HFF-Myc (cell line): ENCODE measurements around the gene SERPINA1.

Experiments
- DNase-seq: peaks from one replicate; pipeline ENCODE4 v3.0.0-alpha.2; 2011; ENCODE audit warnings: low read depth; ENCODE audit errors: extremely low read depth
- H3K4me3 ChIP-seq: replicated peaks from 2 replicates; pipeline ENCODE4 v1.5.1; 2011; ENCODE audit warnings: low read depth, mild to moderate bottlenecking, control low read depth, low read length
- TF ChIP-seq, protein P1 (sequence below): IDR thresholded peaks from 2 replicates; pipeline ENCODE4 v1.5.1; 2012; ENCODE audit warnings: mild to moderate bottlenecking, low read depth, low read length, control low read depth; ENCODE audit errors: missing control alignments

The SERPINA1 gene

DNA sequence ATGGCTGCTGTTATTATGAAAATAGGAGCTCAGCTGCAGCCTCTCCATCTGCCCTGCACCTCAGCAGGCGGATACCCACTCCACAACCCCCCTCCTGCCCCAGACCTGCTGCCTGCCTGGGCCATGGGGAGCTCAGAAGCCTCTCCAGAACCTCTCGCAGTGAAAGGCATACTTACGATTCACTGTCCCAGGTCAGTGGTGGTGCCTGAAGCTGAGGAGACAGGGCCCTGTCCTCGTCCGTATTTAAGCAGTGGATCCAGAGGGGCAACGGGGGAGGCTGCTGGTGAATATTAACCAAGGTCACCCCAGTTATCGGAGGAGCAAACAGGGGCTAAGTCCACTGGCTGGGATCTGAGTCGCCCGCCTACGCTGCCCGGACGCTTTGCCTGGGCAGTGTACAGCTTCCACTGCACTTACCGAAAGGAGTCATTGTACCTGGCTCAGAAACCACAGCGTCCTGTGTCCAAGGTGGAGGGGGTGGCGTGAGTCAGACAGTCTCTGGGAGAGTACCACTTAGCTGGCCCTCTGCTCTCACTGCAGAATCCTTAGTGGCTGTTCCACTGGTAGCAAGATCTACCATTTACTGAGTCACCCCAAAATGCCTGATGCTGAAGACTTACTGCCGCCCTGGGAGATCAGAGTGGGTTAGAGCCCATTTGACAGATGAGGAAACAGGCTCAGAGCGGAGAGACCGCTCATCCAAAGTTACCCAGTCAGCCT, at the start of gene SERPINA1:
TSS of gene SERPINA1 (minus strand) at position 219 of the 720 bp plus-strand sequence. CDS start 5,365 bp downstream, outside the sequence.
- TF ChIP-seq, protein P1, sequence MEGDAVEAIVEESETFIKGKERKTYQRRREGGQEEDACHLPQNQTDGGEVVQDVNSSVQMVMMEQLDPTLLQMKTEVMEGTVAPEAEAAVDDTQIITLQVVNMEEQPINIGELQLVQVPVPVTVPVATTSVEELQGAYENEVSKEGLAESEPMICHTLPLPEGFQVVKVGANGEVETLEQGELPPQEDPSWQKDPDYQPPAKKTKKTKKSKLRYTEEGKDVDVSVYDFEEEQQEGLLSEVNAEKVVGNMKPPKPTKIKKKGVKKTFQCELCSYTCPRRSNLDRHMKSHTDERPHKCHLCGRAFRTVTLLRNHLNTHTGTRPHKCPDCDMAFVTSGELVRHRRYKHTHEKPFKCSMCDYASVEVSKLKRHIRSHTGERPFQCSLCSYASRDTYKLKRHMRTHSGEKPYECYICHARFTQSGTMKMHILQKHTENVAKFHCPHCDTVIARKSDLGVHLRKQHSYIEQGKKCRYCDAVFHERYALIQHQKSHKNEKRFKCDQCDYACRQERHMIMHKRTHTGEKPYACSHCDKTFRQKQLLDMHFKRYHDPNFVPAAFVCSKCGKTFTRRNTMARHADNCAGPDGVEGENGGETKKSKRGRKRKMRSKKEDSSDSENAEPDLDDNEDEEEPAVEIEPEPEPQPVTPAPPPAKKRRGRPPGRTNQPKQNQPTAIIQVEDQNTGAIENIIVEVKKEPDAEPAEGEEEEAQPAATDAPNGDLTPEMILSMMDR, result no peak
- no peak for DNase-seq
- H3K4me3 ChIP-seq, result no peak within 1 kb of the TSS

DNA sequence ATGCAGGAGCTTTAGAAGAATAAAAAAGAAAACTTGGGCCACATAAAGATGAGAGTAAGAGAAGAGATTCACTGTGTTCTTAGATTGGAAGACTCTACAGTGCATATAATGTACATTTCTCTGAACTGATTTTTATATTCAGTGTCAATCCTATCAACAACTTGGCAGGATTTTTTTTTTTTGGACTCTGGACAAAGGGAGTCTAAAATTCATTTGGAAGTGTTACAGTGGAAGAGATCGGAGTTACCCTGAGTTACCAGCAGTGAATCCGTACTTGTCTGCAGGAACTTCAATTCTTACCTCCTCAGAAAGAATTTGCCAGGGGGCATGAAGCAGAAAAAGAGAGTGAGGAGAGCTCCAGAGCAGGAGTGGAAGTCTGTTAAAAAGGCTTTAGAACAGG, 40.2 kb upstream of the SERPINA1 start:
- DNase-seq, result no peak
- TF ChIP-seq, protein P1, result no peak
- no peak overlapping the region for H3K4me3 ChIP-seq

DNA sequence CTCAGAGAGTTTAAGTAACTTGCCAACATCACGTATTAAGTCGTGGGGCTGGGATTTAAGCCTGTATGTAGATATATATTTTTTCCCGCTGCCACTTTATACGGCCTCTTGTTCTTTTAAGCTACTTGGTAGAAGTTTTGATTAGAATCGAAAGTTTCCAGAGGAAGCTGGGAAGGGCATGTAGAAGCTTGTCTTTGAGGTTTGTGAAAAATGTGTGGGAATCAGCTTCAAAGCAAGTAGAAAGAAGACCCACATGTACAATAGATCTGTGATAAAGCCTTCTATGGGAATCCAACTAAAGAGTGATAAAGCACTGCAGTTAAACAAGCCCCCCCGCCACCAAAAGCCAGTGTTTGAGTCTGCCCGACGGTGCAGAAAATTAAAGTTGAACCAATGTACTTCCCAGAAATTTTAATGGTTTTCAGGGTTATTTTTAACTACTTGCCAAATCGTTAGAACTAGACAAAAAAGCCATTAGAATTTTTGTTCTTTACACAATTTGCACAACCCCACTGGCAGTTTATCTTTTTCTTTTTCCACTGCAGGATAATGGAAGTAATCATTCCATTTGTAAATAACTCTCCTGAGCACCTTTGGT, 38.7 kb upstream of the SERPINA1 start:
- no peak overlapping the region for H3K4me3 ChIP-seq

DNA sequence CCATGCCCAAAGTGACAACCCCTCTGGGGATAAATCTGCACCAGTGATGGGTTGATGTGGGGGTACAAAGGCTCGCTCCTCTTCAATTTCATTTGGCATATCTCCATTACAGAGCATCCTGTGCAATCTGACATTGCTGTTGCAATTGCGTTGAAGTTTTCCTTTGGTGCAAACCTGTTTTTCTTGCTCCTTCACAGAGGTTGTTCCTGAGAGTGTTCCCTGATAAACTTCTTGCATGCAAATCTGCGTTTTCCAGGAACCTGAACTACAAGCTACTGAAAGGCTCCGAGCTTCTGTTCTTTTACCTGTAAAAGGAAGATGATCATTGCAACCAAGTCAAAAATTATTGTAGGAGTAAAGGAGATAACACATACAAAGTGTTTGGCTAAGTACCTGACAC, 38.1 kb upstream of the SERPINA1 start:
- TF ChIP-seq, protein P1, result no peak
- no peak for DNase-seq
- H3K4me3 ChIP-seq, result no peak overlapping the region

More for the DNA sequence above, 38.7 kb upstream of the SERPINA1 start:
- DNase-seq, result no peak
- TF ChIP-seq, protein P1, result no peak

DNA sequence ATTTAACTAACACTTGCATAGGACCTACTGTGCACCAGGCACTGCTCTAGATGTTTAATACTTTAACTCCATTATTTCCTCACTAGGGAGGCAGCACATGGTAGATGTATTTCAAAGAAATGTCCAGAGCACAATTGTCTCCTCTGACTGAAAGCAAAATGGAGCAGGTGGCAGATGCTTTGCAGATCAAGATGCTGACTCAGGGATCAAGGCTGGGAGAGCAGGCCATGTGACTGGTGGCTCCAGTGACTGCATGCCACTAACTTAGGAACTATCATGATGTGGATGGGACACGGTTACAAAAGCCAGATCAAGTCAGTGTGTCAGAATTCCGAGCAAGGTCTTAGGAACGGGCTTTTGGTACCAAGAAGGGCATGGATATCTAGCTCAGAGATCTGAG, 36.0 kb upstream of the SERPINA1 start:
- no peak overlapping the region for H3K4me3 ChIP-seq
- TF ChIP-seq, protein P1, result no peak
- no peak for DNase-seq

DNA sequence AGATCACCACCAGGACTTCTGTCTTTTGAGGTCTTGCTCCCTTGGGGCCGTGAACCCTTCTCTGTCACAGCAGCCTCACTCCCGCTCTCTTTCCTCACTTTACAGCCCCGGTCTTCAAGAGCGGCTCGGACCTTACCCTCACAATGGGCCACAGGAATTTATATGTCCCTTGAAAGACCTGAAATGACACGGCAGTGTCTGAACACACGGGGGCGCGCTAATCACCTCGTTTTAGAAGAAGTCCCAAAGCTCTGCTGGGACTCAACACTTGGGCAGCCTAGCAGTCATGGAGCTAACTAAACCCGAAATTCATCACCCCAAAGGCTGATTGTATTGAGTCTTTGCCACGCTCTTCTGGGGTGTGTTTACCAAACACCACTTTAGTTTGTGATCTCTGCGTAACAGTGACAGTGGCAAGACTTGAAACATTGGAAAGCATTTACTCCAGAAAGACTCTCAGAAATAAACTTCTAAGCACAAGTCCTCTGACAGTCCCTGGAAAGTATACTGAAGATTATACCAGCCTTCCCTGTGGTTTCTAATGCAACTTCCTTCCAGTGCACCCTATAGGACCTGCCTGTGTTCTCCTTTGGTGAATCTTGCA, 35.2 kb upstream of the SERPINA1 start:
- TF ChIP-seq, protein P1, result peak; percentile 75
- H3K4me3 ChIP-seq, result no peak overlapping the region
- DNase-seq, result peak; percentile 15
